Measurements from ENCODE around the gene DOCK3.
"Not testable (repeated sequence)": the region's sequence is repeated elsewhere in the genome, so short reads cannot be mapped to it uniquely, and the experiment has no call there.

Gene DOCK3

DNA sequence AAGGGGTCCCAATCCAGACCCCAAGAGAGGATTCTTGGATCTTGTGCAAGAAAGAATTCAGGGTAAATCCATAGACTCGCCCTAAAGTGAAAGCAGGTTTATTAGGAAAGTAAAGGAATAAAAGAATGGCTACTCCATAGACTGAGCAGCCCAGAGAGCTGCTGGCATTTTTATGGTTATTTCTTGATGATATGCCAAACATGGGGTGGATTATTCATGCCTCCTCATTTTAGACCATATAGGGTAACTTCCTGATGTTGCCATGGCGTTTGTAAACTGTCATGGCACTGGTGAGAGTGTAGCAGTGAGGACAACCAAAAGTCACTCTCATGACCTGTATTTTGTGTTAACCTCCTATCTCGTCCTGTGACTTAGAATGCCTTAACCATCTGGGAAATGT, 142.2 kb downstream of the DOCK3 start:
- Histone ChIP-seq H3K36me3 (no peaks in the 10 kb centered on the region), H3K4me3 (ENCODE audit: low read depth, low read length) (no peak overlapping the region), H3K27me3 (ENCODE audit: insufficient read depth, low read depth, severe bottlenecking) (no peaks in the 10 kb centered on the region), H3K27ac (no peak overlapping the region), H3K9me3 (ENCODE audit: severe bottlenecking) (peaks cover 3% of the 10 kb centered on the region)
- TF ChIP-seq, protein P1, sequence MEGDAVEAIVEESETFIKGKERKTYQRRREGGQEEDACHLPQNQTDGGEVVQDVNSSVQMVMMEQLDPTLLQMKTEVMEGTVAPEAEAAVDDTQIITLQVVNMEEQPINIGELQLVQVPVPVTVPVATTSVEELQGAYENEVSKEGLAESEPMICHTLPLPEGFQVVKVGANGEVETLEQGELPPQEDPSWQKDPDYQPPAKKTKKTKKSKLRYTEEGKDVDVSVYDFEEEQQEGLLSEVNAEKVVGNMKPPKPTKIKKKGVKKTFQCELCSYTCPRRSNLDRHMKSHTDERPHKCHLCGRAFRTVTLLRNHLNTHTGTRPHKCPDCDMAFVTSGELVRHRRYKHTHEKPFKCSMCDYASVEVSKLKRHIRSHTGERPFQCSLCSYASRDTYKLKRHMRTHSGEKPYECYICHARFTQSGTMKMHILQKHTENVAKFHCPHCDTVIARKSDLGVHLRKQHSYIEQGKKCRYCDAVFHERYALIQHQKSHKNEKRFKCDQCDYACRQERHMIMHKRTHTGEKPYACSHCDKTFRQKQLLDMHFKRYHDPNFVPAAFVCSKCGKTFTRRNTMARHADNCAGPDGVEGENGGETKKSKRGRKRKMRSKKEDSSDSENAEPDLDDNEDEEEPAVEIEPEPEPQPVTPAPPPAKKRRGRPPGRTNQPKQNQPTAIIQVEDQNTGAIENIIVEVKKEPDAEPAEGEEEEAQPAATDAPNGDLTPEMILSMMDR (IDR thresholded peaks at IDR 0.05; ENCODE audit: low read depth, low read length) = no peak
- DNase-seq = no peak

DNA sequence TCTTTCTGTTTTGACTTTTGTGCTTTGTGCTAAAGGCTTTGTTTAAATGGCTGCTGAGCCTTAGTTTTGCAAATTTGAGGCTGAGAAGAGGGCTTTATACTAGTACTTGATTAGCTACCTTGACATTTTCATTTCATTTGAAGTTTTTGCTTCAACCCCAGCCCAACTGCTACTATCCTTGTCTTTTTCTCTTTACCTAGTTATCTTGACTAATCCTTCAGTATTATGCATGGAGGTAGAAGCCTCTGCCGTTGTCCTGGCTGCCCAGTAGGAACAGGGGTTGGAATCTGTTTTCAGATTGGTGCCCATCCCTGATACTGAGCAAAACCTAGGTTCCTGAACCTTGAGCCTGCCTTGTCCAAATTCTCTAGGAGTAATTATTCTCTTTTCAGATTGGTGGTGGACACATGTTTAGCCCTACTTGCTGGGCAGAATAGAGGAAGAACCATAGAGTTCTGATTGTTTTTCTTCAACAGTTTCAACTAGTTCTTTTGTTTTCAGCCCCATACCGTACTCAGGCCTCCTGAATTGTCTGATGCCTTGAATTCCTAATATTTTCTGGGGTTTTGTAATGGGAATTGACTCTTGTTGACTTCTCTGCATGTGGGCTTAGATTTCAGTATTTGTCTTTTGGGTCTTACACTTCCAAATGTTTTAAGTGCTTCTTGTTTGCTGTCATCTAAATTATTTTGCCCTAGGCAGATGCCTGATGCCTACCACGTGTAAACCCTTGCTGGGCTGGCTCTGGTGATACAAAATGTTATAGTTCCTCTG, 143.2 kb downstream of the DOCK3 start:
- no peaks in the 10 kb centered on the region for H3K27me3 ChIP-seq (ENCODE audit: insufficient read depth, low read depth, severe bottlenecking)

GRCh38 chr3:50819882-50820281, 145.2 kb downstream of the DOCK3 start:
- TF ChIP-seq, protein P1 (IDR thresholded peaks at IDR 0.05; ENCODE audit: low read depth, low read length) = no peak
- DNase-seq = no peak
- no peak overlapping the region for H3K4me3 ChIP-seq (ENCODE audit: low read depth, low read length)
- no peak overlapping the region for H3K27ac ChIP-seq
- peaks cover 5% of the 10 kb centered on the region for H3K9me3 ChIP-seq (ENCODE audit: severe bottlenecking)
- H3K27me3 ChIP-seq (ENCODE audit: insufficient read depth, low read depth, severe bottlenecking) = no peaks in the 10 kb centered on the region
- no peaks in the 10 kb centered on the region for H3K36me3 ChIP-seq

More for the DNA sequence above, 143.2 kb downstream of the DOCK3 start:
- Histone ChIP-seq H3K4me3 (ENCODE audit: low read depth, low read length) (no peak overlapping the region), H3K9me3 (ENCODE audit: severe bottlenecking) (peaks cover 3% of the 10 kb centered on the region), H3K27ac (no peak overlapping the region), H3K36me3 (no peaks in the 10 kb centered on the region)
- TF ChIP-seq, protein P1 (IDR thresholded peaks at IDR 0.05; ENCODE audit: low read depth, low read length) = no peak
- no peak for DNase-seq

DNA sequence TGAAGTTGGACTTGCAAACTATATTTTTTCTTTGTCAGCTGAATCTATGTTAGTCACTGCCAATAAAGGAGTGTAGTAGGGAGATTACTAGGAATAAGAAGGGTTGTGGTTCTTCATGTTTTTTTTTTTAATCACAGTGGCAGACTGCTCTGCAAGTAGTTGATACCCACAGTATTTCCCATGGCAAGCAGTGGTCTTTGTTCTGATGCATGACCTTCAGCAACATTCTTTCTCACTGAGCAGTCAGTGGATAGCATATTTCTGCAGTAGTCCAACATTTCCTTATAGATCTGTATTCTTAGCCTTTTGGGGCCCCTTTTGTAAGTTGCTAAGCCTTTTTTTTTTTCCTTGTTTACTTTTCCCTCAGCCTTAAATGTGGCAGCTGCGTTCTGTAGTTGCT, 151.1 kb downstream of the DOCK3 start:
- H3K27me3 ChIP-seq (ENCODE audit: insufficient read depth, low read depth, severe bottlenecking) = no peaks in the 10 kb centered on the region
- no peaks in the 10 kb centered on the region for H3K36me3 ChIP-seq
- H3K4me3 ChIP-seq (ENCODE audit: low read depth, low read length) = no peak overlapping the region
- TF ChIP-seq, protein P1 (IDR thresholded peaks at IDR 0.05; ENCODE audit: low read depth, low read length) = no peak
- H3K27ac ChIP-seq = no peak overlapping the region
- DNase-seq = no peak
- H3K9me3 ChIP-seq (ENCODE audit: severe bottlenecking) = peaks cover 3% of the 10 kb centered on the region

DNA sequence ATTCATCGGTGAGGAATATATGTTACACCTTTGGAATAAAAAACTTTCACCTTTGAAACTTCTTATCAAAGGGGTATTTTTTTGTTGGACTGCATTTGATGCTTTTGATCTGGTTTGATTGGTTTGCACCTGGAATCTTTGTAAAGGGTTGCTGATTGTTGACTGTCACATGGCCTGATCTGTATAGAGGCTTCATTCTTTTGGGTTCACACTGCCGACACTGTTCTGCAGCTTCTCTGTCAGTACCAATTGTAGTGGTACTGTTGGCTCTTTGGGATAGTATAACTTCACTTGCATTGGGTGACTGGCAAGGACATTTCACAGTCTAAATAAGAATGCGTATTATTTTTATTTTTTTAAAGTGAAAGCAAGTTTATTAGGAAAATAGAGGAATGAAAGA, 155.7 kb downstream of the DOCK3 start:
- DNase-seq = no peak
- Histone ChIP-seq H3K9me3 (ENCODE audit: severe bottlenecking) (peaks cover 2% of the 10 kb centered on the region), H3K36me3 (no peaks in the 10 kb centered on the region), H3K4me3 (ENCODE audit: low read depth, low read length) (no peak overlapping the region), H3K27ac (no peak overlapping the region), H3K27me3 (ENCODE audit: insufficient read depth, low read depth, severe bottlenecking) (no peaks in the 10 kb centered on the region)
- TF ChIP-seq, protein P1 (IDR thresholded peaks at IDR 0.05; ENCODE audit: low read depth, low read length) = no peak

GRCh38 chr3:50831009-50831408, 156.3 kb downstream of the DOCK3 start:
- not testable (repeated sequence) for H3K27ac ChIP-seq; H3K9me3 ChIP-seq (ENCODE audit: severe bottlenecking); H3K36me3 ChIP-seq; H3K27me3 ChIP-seq (ENCODE audit: insufficient read depth, low read depth, severe bottlenecking); DNase-seq; H3K4me3 ChIP-seq (ENCODE audit: low read depth, low read length)
